Measurements from ENCODE around the gene PLA2G12A.

The PLA2G12A gene

DNA sequence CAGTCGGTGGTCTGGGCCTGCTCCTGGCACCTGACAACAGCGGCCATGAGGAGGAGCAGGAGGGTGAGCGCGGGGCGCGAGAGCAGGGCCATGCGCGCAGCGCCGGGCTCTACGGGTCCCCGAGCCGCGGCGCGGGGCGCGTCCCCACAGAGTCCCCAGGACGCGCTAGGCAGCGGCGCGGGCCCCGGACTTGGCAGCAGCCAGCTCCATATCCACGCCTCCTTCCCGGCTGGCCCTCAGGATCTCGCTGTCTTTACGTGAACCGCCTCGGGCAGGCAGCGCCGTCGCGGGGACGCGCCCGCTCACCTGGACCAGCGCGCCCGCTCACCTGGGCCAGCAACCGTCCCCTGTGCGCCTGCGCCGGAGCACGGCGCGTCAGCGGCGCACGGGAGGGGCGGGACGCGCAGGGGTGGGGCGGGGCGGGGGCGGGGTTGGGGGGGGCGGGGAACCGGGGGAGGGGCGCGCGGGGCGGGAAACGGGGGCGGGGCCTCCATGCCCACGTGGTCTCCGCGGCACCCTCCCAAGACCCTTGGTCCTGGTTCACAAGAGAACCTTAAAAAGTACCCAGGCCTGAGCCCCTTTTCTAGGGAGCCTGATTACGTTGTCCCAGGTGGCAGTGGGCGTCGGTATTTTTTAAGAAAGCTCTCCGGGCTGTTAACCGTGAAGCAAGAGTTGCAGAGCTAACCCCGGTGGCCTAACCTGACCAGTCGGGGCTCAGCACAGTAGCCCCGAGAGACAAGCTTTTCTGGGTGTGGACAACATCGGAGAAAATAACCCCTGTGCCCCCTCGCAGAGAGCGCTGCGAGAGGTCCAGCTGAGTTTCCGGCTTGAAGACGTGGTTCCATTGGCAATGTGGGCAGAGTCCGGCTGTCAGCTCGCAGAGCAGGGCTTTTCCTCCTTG is at the start of gene PLA2G12A:
TSS of gene PLA2G12A (minus strand) at position 353 of the 901 bp plus-strand sequence. CDS start at position 92, 261 bp downstream.
- DNase-seq (ENCODE audit: insufficient read length, low spot score) (peak; percentile 54), FAIRE-seq (no peak)
- TF ChIP-seq POLR2A (IDR thresholded peaks at IDR 0.05; ENCODE audit: low read depth, low read length): peak; percentile 75

DNA sequence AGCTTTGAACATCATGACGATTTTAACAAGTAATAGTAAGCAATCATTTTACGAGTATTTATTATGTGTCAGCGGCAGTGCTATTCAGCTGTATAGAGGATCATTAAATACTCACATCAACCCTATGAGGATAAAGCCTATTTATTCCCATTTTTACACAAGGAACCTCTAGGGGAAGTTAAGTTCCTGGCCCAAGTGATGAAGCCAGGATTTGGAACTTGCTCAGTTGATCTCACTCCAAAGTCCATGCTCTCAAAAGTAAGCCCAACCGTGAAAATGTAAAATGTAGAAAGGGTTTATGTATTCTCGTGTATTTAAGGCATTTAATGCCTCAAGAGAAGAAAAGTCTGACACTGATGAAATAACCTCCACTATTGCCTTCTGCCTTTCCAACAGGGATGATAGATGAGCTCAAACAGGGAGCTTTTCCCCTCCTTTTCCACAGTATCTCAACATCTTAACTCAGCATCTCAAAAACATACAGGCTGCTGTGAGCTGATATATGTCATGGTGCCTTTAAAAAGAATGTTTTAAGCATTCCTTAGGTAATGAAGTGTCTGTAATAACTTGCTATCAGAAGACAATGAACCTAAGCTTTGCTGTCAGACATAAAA is 35.0 kb upstream of the PLA2G12A start:
- DNase-seq (ENCODE audit: insufficient read length, low spot score) (no peak), FAIRE-seq (no peak)
- no peak for TF ChIP-seq POLR2A (IDR thresholded peaks at IDR 0.05; ENCODE audit: low read depth, low read length)

DNA sequence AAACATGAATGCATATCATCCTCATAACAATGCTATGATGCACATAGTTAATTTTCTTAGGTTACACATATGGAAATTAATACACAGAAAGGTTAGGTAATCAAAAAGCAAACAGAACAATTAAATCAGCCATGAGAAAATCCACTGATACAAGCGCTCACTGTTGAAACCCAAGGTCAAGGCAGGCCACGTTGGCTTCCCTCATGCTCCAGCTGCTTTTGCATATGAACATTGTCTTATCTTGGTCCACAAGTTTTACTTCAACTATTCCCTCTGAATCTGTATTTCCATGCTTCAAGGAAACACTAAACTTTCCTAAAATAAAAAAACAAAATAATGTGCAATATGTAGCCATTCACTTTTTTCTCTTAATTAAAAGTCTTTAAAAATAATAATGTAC is 34.5 kb upstream of the PLA2G12A start:
- FAIRE-seq: no peak
- no peak for TF ChIP-seq POLR2A (IDR thresholded peaks at IDR 0.05; ENCODE audit: low read depth, low read length)

DNA sequence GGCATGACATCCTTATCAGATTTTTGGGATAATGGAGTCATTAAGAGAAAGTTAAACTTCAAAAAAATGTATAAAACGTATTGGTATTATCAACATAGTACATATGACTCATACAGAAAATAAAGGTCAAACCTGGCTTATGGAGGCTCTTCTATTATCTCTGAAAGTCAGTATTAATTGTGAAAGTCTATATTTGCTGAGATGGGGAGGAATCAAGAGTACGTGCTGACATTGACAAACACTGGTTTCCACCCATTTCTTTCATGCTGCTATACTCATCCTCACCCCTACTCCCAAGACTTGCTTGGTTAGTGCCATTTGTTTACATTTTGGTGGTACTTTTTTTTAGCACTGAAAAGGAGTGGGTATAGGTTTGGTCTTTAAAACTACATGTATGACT is 30.8 kb upstream of the PLA2G12A start:
- DNase-seq (ENCODE audit: insufficient read length, low spot score) (no peak), FAIRE-seq (no peak)
- no peak for TF ChIP-seq POLR2A (IDR thresholded peaks at IDR 0.05; ENCODE audit: low read depth, low read length)

More for the DNA sequence above, 34.5 kb upstream of the PLA2G12A start:
- DNase-seq (ENCODE audit: insufficient read length, low spot score): no peak

DNA sequence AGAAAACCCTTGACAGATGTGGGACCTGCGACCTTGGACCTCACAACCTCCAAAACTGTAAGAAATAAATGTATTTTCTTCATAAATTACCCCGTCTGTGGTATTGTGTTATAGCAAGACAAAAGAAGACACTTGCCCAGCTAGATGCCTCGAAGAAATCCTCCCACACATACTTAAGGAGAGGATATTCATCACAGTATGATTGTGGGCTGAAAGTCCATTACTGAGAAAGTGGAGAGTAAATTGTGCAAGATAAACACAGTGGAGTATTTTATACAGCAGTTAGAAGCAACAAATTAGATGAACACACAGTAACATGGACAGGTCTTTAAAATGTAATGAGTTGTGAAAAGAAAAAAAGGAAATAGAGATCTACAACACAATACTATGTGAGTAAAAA is 25.8 kb upstream of the PLA2G12A start:
- no peak for DNase-seq (ENCODE audit: insufficient read length, low spot score)
- no peak for TF ChIP-seq POLR2A (IDR thresholded peaks at IDR 0.05; ENCODE audit: low read depth, low read length)
- FAIRE-seq: no peak

DNA sequence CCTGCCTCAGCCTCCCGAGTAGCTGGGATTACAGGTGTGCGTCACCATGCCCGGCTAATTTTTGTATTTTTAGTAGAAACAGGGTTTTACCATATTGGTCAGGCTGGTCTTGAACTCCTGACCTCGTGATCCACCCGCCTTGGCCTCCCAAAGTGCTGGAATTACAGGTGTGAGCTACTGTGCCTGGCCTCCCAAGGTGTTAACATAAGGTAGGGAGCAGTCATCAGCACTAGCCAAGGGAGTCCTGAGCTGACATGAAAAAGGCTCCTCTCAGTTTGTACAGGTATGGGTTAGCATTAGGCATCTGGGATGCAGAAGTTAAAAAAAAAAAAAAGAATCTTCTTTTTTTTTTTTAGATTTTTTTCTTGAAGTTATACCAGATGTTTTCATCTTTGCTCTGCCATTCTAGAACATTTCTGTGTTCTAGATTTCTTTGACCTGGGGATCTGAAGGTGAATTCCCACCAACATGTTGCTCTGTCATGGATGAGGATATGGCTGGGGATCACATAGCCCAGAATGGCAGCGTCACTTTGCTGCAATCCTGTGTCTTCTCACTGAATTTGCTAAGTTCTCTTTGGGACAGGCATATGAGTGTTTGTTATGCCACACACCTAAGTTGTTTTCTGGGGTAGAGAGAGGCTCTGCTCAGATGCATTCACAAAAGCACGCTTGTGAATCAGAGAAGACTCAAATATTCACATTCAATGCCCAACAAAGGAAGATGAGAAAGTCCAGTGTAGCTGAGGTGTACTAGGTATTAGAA is 24.4 kb upstream of the PLA2G12A start:
- DNase-seq (ENCODE audit: insufficient read length, low spot score) (no peak), FAIRE-seq (no peak)
- TF ChIP-seq POLR2A (IDR thresholded peaks at IDR 0.05; ENCODE audit: low read depth, low read length): no peak

DNA sequence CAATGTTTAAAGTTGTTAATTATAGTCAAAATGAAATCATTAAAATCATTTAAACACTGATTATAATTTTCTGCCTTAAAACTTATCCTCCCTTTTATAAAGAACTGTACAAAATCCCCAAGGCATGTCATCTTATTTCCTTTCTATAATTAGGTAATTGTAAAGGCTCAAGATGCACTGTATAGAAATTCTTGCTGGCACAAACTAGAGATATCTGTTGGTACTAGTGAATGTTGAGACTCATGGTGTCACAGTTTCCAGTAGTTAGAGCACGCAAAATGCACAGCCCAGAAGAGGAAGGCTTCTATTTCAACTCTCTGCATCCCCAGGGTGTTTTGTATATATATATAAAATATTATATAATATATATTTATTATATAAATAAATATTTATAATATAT is 22.7 kb upstream of the PLA2G12A start:
- DNase-seq (ENCODE audit: insufficient read length, low spot score) (no peak), FAIRE-seq (no peak)
- TF ChIP-seq POLR2A (IDR thresholded peaks at IDR 0.05; ENCODE audit: low read depth, low read length): no peak

DNA sequence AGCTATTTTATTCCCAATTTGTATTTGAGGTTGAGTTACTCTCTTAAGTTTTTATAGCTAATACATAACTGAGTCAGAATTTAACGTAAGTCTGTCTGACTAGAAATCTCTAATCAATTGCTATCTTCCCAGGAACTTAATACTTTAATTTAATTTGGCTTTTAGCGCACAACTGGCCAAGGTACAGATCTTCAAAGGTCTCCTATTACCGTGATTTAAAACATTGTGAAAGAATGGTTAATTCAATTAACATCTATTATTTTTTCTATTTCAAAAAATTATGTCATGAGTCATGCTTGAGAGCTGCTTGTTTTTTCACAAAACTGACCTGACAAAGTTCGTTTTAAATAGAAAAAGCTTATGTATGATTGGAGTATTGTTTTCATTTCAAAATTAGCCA is 22.0 kb upstream of the PLA2G12A start:
- no peak for TF ChIP-seq POLR2A (IDR thresholded peaks at IDR 0.05; ENCODE audit: low read depth, low read length)
- no peak for DNase-seq (ENCODE audit: insufficient read length, low spot score)
- FAIRE-seq: no peak

DNA sequence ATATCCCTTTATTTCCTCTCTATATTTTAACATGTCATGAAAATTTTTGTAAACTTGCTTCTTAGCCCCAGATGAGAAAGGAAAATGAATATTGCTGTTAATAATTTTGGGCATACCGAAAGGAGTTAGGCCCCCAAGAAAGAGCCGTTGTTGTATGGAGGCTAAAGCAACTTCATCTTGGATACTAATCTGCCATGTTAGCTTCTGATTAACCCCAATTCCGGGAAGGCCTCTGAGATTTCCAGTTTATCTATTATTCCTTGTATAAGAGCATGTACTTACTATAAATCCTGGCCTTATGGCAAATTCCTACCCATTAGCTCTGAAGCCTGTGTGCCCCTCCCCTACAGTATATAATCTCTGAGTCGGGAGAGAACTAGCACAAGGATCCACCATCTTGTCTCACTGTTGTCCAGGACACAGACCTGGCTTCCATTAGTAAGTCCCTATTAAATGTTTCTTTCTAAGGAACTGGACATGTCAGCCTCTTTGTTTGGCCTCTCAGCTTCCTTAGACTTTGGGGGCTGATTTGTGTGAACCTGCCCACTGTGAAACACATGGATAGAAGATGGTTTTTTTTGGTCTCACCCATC is 20.9 kb upstream of the PLA2G12A start:
- FAIRE-seq: no peak
- TF ChIP-seq POLR2A (IDR thresholded peaks at IDR 0.05; ENCODE audit: low read depth, low read length): no peak
- DNase-seq (ENCODE audit: insufficient read length, low spot score): no peak

DNA sequence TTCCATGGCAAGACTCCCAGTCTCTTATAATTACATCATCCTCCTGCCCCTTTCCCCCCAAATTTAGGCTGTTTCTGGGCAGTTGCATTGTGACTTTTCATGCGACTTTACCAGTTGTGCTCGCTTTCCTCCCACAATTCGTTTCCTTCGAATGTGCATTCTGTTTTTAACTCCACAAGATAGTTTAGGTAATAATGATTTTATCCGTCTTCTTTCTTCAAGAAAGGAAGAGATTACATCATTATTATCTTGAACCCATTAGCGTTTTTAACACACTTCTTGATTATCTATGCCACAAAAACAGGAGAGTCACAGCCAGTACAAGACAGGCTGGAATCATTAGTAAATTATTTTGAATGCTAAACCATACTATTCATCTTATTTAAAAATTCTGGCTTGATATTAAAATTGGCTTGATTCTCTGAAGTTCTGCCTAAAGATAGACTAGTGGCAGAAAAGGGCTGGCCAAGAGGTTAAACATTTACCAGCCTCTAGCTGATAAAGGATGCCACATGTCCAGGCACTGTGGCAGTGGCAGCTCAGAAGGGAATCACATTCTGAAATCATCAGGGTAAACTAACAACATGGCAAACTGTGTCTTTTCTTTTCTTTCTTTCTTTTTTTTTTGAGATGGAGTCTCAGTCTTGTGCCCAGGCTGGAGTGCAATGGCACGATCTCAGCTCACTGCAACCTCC is 19.7 kb upstream of the PLA2G12A start:
- FAIRE-seq (no peak), DNase-seq (ENCODE audit: insufficient read length, low spot score) (no peak)
- TF ChIP-seq POLR2A (IDR thresholded peaks at IDR 0.05; ENCODE audit: low read depth, low read length): no peak

DNA sequence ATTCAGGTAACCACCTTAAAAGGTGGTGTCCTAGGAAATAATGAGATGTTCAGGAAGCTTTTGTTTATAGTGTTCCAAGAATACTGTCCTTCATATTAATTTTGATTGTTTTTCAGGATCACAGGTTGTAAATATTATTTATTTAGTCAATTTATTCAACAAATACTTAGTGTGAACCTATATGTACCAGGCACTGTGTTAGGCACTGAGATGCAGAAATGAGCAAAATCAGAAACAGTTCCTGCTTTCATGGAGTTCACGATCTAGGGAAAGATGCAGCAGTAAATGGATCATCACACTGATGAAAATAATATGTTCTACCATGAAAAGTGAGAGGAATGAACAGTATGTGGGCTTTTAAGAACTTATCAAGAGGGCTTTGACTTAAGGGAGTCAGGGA is 18.2 kb upstream of the PLA2G12A start:
- no peak for TF ChIP-seq POLR2A (IDR thresholded peaks at IDR 0.05; ENCODE audit: low read depth, low read length)
- no peak for FAIRE-seq
- DNase-seq (ENCODE audit: insufficient read length, low spot score): no peak

DNA sequence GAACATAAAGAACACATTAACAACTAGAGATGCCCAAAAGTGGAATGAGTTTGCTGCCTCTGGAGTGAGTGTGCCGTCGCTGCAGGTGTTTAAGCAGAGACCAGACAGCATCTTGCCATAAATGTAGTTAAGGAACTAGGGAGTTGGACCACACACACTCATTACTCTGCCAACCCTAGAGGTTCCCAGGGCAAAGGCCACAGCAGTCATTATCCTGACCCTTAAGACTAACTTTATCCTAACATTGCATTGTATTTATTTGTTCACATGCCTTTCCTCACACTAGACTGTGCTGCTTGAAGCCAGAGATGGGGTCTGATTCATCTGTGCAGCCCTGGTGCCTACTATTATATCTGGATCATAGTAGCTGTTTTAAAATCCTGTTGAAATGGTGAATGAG is 16.9 kb upstream of the PLA2G12A start:
- no peak for DNase-seq (ENCODE audit: insufficient read length, low spot score)
- FAIRE-seq: no peak
- no peak for TF ChIP-seq POLR2A (IDR thresholded peaks at IDR 0.05; ENCODE audit: low read depth, low read length)

DNA sequence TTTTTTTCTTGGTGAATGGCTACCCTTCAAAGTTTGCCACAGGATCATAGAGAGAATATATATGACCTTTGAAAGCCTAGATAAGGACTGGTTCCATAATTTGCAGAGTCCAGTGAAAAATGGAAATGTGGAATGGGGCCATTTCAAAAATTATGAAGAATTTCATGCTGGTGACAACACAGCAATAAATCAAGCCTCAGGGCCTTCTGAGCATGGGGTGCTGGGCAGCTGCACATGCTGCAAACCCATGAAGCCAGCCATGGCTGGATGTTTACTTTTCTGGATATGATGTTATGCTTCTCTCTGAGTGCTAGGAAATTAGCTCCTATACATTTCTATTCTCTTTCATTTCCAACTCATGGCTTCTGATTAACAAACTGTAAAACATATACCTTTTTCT is 16.0 kb upstream of the PLA2G12A start:
- FAIRE-seq (no peak), DNase-seq (ENCODE audit: insufficient read length, low spot score) (no peak)
- no peak for TF ChIP-seq POLR2A (IDR thresholded peaks at IDR 0.05; ENCODE audit: low read depth, low read length)

Measured in H54 (cell line).